C4-2B (cell line): ENCODE data around the gene CPEB4.

Experiments
- H3K27ac ChIP-seq: fragments of 450-650 bp; 2 replicates; pipeline ENCODE4 v1.5.1; 2017
- ZFX ChIP-seq: fragments of 450-650 bp; IDR thresholded peaks from 2 replicates; pipeline ENCODE4 v1.6.1; 2017
- TF ChIP-seq, protein P1 (sequence below): fragments of 450-650 bp; conservative IDR thresholded peaks from 2 replicates; pipeline ENCODE4 v1.5.1; 2017; ENCODE audit warnings: mild to moderate bottlenecking

CPEB4 gene

DNA sequence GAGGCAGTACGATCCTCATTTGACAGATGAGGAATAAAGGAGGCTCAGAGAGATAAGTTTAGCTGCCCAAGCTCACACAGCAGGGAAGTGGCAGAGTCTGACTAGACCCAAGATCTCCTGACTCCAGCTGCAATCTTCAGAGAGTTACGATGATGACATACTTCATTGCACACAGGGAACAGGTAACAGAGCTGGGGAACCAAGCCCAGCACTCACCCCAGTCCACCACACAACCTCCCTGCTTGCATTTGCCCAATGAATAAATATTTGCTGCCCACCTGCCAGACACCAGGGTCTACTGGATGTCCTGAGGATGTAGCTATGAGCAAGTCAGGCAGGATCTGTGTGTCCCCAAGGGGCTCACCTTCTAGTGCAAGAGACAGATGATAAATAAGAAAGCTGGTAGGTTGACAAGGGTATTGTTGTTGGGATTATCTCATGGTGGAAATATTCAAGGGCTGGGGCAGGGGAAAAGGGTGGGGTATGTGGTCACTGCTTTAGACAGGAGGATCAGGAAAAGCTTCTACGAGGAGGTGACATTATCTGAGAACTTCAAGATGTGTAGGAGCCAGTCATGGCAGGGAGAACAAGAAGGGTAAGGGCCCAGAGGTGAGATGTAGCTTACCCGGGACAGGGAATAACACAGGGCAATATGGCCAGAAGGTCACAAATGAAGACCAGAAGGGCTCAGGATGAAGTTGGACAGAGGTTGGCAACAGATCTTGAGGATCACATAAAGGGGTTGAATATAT, 28.6 kb upstream of the CPEB4 start:
- TF ChIP-seq, protein P1, sequence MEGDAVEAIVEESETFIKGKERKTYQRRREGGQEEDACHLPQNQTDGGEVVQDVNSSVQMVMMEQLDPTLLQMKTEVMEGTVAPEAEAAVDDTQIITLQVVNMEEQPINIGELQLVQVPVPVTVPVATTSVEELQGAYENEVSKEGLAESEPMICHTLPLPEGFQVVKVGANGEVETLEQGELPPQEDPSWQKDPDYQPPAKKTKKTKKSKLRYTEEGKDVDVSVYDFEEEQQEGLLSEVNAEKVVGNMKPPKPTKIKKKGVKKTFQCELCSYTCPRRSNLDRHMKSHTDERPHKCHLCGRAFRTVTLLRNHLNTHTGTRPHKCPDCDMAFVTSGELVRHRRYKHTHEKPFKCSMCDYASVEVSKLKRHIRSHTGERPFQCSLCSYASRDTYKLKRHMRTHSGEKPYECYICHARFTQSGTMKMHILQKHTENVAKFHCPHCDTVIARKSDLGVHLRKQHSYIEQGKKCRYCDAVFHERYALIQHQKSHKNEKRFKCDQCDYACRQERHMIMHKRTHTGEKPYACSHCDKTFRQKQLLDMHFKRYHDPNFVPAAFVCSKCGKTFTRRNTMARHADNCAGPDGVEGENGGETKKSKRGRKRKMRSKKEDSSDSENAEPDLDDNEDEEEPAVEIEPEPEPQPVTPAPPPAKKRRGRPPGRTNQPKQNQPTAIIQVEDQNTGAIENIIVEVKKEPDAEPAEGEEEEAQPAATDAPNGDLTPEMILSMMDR = no peak
- no peak for TF ChIP-seq ZFX
- H3K27ac ChIP-seq = no peak overlapping the region

DNA sequence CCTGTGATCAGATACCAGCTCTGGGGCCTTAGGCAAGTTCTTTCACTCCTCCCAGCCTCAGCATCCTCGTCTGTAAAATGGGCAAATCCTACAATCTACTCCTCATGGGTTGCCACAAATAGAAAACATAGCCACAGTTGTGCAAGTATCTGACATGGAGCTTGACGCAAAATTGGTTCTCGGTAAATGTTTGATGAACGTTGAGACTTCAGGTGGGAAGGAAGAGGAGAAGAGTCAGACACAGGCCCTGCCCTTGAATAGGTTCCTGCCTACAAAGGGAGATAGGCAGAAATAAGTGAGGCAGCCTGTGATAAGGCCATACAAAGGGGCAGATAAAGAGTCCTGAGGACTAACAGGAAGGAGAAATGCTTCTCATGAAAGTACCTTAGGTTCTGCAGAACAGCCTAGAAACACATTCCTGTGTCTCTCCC, 26.1 kb upstream of the CPEB4 start:
- no peak for TF ChIP-seq ZFX
- TF ChIP-seq, protein P1 = no peak
- H3K27ac ChIP-seq = no peak overlapping the region

DNA sequence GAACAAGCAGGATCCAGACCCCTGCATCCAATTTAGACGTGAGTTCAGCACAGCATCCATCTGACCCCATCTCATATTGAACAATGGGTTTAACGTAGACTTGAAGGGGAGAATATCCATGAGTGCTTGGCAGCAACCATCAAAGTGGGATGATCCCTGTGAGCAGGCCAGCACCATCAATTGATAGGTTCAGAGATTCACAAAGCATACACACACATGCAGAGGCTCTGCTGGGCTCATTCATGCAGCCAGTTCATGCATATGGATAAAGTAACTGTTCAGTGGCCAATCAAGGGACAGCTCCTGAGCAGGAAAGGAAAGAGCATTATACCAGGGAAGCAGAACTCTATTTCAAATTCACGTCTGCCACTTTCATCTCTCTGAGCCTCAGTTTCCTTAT, 24.8 kb upstream of the CPEB4 start:
- no peak for TF ChIP-seq ZFX
- TF ChIP-seq, protein P1 = no peak
- H3K27ac ChIP-seq = no peak overlapping the region

DNA sequence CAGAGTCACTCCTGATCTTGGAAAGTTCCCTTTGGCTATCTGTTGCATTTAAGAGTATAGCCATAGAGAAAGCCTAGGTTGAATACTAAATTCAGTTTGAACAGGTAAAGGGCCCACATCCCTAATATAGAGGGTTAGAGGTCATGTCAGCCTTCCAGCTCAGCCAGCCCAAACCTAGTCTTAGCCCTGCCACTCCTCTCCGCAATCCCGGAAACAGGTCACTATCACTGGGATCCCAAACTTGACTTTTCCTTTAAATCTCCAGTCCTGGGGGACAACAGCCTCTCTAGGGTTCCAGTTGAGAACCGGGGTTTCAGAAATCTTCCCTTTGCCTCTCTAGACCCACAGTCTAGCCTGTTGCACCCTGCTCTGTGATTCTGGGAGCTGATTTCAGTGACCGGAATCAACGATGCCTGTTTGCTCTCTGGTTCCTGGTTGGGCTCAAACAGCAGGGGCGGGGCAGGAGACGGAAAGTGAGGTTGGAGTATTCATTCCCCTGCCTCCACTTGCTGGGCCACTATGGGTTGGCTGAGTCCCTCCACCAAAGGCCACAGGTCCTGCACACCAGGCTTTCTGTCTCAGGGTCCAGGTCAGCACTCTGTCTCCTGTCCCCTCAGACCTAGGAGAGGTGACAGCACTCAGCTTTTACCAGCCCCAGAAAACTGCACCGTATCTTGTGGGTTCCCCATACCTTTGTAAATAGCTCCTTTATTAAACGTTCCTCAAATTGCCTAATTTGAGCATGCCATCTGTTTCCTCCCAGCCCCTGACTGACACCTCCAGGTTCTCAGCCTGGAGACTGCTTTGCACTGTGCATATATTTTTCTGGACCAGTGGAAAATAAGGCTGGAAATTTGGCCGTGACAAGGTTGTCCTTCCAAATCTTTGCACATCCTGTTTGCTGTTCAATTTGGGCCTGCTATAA, 23.8 kb upstream of the CPEB4 start:
- no peak overlapping the region for H3K27ac ChIP-seq
- TF ChIP-seq, protein P1 = no peak
- TF ChIP-seq ZFX = no peak

DNA sequence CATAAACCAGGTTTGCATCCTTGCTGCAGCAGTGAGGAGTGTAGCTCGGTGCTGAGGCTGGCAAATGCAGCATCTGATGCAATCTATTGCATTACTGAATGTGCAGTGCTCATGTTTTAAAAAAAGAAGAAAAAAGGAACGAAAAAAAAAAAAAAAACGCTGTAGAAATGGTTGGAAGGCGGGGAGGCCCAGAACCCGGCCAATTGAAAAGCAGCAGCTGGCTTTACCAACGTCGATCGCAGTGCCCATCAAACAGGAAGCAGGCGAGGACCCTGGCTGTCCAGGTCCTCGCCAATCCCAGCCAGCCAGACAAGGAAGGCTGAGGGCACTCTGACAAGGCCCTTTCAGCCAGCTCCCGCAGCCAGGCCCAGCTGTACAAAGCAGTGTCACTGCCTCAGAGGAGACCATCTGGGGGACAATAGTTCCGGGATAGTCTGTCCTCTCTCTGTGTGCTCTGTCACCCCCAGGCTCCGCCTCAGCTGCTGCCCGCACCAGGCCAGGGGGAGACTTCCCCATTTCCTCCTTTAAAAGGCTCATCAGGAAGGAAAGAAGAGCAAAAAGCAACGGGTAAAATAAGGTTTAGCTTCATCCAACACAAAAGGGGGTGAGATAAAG, 21.8 kb upstream of the CPEB4 start:
- TF ChIP-seq, protein P1 = no peak
- TF ChIP-seq ZFX = no peak
- peak overlapping the region; percentile 95 for H3K27ac ChIP-seq

DNA sequence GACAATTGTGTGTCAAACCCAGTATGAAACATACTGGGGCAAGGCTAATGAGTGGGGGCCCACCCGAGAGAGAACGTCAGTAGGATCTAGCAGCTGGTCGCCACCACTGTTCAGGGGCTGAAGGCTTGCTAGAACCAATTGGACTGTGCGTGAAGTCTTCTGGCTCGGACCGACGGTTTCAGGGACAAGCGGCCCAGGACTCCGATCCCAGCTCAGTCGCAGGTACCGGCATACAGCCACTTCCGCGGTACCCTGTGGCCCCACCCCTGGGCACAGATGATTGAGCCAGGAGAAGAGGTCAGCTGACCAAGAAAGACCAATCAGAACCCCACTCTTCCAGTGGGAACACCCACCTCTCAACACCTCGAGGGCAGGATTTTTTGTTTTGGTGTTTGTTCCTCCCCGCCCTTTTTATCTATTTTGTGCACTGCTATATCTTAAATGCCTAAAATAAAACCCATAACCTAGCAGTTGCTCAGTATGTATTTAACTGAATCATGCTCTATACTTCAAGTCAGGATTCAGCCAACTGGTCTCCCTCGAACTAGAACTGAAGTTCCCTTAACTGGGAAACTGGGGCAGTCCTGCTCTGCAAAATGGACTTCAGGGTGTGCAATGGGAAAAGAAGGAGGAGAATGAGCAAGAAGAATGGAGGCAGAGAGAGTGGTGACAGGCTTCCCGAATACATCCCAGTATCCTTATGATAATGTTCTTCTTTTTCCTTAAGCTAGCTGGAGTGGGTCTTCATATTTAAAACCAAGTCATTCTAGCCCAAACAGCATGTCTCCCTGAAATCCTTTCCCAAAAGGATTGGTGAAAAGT, 21.1 kb upstream of the CPEB4 start:
- TF ChIP-seq, protein P1 = no peak
- no peak for TF ChIP-seq ZFX
- H3K27ac ChIP-seq = peak overlapping the region; percentile 95
